Psoas muscle (tissue), 8 donors: ENCODE measurements around the gene RAD51B. TPM values are rescaled to one million over a fixed set of nuclear protein-coding genes. Genes with fewer than 3 reads are reported as not detected.

Source experiments
- ATAC-seq, 4 donors: fragments of 200-7000 bp; cut with Tn5 transposase; one replicate each; pipeline ENCODE4 v1.9.1; 2020; ENCODE audit warnings: moderate library complexity in 3 of 4, mild to moderate bottlenecking in 2 of 4
- DNase-seq, 2 donors: peaks; one replicate each; pipeline ENCODE4 v3.0.0-alpha.2; 2020
- H3K27ac ChIP-seq: fragments of 200-600 bp; one replicate; pipeline ENCODE4 v1.8.0; 2022
- H3K27me3 ChIP-seq, 3 donors: fragments of 200-600 bp in 1 of 3; one replicate each; pipeline versions ENCODE4 v1.6.1 to v1.8.0; 2013 to 2022; ENCODE audit warnings: low read length in 2 of 3, mild to moderate bottlenecking in 2 of 3, moderate library complexity in 1 of 3; ENCODE audit not compliant: insufficient read depth in 3 of 3
- H3K36me3 ChIP-seq, 2 donors: fragments of 200-600 bp in 1 of 2; one replicate each; pipeline versions ENCODE4 v1.6.1 to v1.8.0; 2013 to 2022; ENCODE audit warnings: low read depth in 1 of 2, mild to moderate bottlenecking in 1 of 2, moderate library complexity in 1 of 2; ENCODE audit not compliant: insufficient read depth in 1 of 2
- H3K4me1 ChIP-seq: fragments of 200-600 bp; one replicate; pipeline ENCODE4 v1.8.0; 2022
- H3K4me3 ChIP-seq: fragments of 200-600 bp; one replicate; pipeline ENCODE4 v1.8.0; 2022; ENCODE audit warnings: mild to moderate bottlenecking
- H3K9me3 ChIP-seq: fragments of 200-600 bp; one replicate; pipeline ENCODE4 v1.8.0; 2022
- CTCF ChIP-seq: fragments of 200-600 bp; IDR thresholded peaks from one replicate; pipeline ENCODE4 v1.8.0; 2022; ENCODE audit warnings: antibody characterized with exemption
- WGBS, 3 donors: extraction: QIAGEN DNeasy Blood & Tissue Kit; methylation state at CpG; one replicate each; pipeline versions ENCODE4 v1.1.6 to v1.1.7; 2013; 5-methylcytosine and 5-hydroxymethylcytosine counted together
- intact Hi-C, 2 donors: fragments of 100-400 bp; cut with DNase I; formaldehyde crosslinking; loops; one replicate each; pipeline versions ENCODE4 v1.11.0 to v1.14.2; 2022
- polyA plus RNA-seq, 3 donors: library from polyadenylated mRNA; stranded (reverse); fragments of 200-250 nt; gene quantifications; one replicate each; pipeline ENCODE4 v1.2.3, GENCODE V29; 2013
- total RNA-seq, 4 donors: library from RNA; stranded (reverse); fragmentation: NEBNext Ultra II Directional in 2 of 4; extraction: Animal tissue kit (Norgen Biotek cat#: 25700) in 2 of 4; gene quantifications; one replicate each; pipeline versions ENCODE4 v1.2.1 to v1.2.4, GENCODE V29; 2021 to 2023
- donor health status: healthy with polysubstance abuse.
- donor health status: DM: no; HTN: no; CAD: no; lungs with moderate emphysema.
- donor health status: Bipolar disorder and iron deficiency.
- donor health status: healthy.
- donor health status: DM: yes; HTN: yes; CAD: no.
- donor health status: DM: no; HTN: no; CAD: no.
- donor health status: DM: no; HTN: no; CAD: no.
- donor health status: DM: yes; HTN: yes; CAD: no.

Gene RAD51B
- total and polyA plus RNA-seq, 7 donors, result 0.60 to 7.2 (median 2.2) TPM

- 91 to 96% (median 91%) methylated on average over 8 of the region's 8 CpGs for WGBS, 3 donors
- H3K36me3 ChIP-seq, result no peaks in the 10 kb centered on the region
- no peak overlapping the region for H3K27ac ChIP-seq
- H3K4me3 ChIP-seq, result no peak overlapping the region
- TF ChIP-seq CTCF, result no peak
- H3K9me3 ChIP-seq, result no peaks in the 10 kb centered on the region
- no peak for ATAC-seq
- H3K4me1 ChIP-seq, result no peaks in the 10 kb centered on the region
- intact Hi-C loops, result no loop called here
- DNase-seq, result no peak
- no peaks in the 10 kb centered on the region for H3K27me3 ChIP-seq
Observed at GRCh38 chr14:68504861-68505260, 685.3 kb downstream of the RAD51B start.

DNA sequence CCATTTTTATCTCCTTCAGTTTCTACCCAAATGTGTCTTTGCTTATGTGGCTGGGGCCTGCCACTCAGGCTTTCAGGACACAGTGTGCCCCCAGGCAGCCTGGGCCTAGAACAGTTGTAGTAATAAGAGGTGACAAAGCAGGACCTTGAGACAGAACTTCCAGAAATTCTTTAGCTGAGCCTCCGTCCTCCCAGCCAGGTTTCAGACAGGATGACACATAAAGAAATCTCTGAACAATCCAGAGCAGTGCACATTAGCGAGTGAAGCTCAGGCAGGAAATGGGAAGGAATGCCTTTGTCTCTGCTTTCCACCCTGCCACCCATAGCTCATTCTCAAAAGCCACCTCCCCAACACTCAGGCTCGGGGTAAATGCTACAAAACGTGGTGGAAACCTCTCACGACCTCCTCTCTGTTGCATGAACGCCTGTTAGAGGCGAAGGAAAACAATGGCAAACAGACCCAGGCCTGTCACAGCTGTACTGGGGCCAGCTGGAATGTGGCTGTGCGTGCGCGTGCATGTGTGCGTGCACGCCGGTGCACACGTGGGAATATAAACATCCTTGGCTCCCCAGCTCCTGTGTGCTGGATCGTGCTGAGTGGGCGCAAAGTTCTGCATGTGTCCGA lies 686.6 kb downstream of the RAD51B start:
- no peak overlapping the region for H3K4me3 ChIP-seq
- intact Hi-C loops, result no loop called here
- no peaks in the 10 kb centered on the region for H3K4me1 ChIP-seq
- no peaks in the 10 kb centered on the region for H3K36me3 ChIP-seq
- peak in 3 of 4 donors; percentile 22 to 63 (median 33) for ATAC-seq
- TF ChIP-seq CTCF, result no peak
- H3K9me3 ChIP-seq, result no peaks in the 10 kb centered on the region
- H3K27me3 ChIP-seq, result no peaks in the 10 kb centered on the region
- no peak for DNase-seq
- no peak overlapping the region for H3K27ac ChIP-seq
- 38 to 57% (median 42%) methylated on average over 17 of the region's 17 CpGs for WGBS, 3 donors

DNA sequence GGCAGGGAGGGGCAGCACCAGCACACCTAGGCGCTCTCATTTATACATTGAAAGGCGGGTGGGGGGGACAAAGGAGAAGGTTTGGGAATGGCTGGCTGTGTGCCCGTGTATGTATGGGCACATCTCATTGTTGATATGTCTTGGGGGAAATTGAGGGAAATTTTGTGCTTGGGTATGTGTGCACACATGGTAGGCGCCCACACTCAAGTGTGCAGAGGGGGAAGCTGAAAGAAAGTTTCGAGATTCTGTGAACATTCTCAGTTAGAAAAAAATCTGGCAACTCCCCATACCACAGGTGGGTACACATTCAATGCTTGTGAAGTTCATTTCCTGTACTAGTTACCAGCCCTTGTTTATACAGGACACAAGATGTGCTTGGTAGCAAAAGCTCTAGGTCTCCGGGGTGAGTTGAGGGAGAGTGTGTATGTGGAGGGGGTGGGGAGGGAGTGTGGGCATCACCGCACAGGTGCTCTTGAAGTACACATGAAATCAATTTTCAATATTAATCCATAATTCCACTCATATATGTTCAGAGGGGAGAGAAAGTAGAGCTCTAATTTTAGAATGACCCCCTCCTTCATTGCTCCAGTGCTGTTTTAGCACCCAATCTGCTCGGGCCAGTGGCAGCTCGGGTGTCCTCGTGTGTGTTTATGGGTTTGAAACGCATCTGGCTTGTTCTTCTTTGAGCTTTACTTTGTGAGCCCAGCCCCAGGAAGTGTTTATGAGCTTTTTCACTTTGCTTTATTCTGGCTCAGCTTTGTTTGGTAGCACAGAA lies 687.3 kb downstream of the RAD51B start:
- Histone ChIP-seq H3K9me3 (no peaks in the 10 kb centered on the region), H3K4me1 (no peaks in the 10 kb centered on the region), H3K27me3 (no peaks in the 10 kb centered on the region), H3K27ac (no peak overlapping the region), H3K4me3 (no peak overlapping the region), H3K36me3 (no peaks in the 10 kb centered on the region)
- DNase-seq, result no peak
- intact Hi-C loops, result no loop called here
- no peak for ATAC-seq
- 66 to 74% (median 72%) methylated on average over 11 of the region's 11 CpGs for WGBS, 3 donors
- TF ChIP-seq CTCF, result no peak

DNA sequence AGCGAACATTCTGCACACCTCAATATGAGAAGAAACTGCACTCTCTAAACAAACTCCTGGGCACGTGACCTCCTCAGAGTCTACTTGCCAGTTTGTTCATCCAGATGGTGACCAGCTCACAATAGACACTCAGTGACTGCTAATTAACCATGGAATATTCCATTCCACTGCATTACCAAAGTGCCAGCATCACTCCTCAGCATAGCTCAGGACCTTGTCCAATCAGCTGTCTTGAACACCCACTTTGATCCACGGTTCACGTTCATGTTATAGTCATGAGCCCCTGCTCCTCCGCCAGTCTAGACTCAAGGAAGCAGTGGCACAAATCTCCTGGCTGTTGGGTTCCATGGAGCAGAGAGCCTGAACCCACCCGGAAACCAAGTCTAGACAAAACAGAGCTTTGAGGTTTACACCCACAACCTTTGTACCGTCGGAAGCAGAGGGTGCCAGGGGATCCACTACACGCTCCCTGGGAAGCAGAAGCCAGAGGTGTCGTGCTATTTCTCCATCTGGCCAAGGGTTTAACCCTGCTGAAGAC lies 688.0 kb downstream of the RAD51B start:
- Histone ChIP-seq H3K9me3 (no peaks in the 10 kb centered on the region), H3K36me3 (no peaks in the 10 kb centered on the region), H3K27ac (no peak overlapping the region), H3K27me3 (no peaks in the 10 kb centered on the region), H3K4me1 (no peaks in the 10 kb centered on the region), H3K4me3 (no peak overlapping the region)
- intact Hi-C loops, result no loop called here
- ATAC-seq (no peak), DNase-seq (no peak)
- 53 to 80% (median 58%) methylated on average over 10 of the region's 10 CpGs for WGBS, 3 donors
- TF ChIP-seq CTCF, result no peak
